GM12874 (cell line): Measurements from ENCODE around the gene LRP1B.

Experiments
- CTCF ChIP-seq: IDR thresholded peaks from 2 replicates; pipeline ENCODE4 v1.5.1; 2011; ENCODE audit warnings: low read depth, mild to moderate bottlenecking, control low read depth, low read length, moderate library complexity; ENCODE audit not compliant: insufficient read depth

Gene LRP1B

DNA sequence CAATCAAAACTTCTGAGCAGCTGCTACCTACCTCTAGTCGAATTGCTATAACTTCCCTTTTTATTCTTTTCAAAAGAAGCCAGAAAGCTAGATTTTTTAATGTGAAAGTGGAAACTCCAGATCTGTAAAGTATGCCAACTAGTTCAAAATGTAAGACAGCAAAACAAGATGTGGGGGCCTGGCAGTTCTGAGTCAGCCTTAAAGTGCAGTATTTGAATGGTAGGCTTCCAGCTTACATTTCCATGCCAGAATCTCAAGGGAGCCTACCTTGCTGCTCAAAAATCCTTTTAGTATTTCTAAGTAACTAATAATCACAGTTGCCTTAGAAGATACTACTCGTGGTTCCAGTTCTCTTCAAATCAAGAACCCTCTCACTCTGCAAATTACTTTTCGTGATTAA, 1288.7 kb downstream of the LRP1B start:
- TF ChIP-seq CTCF: no peak

DNA sequence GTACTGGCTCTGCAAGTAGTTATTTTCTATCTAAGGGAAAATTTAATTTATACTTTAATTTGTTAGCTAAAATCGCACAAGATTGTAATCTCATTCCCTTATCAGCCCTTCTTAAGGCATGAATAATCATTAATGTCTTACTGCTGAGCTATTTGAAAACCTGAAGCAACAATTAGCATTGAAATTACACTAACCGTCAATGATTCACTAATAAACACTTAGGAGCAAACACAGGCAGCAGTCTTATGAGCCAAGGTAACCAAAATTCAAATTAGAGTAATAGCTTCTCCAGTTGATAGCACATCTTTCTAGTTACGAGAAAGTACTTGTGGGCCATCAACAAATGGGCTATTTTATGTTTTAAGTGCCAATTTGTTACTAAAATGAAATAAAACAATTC, 1289.7 kb downstream of the LRP1B start:
- TF ChIP-seq CTCF: no peak

- no peak for TF ChIP-seq CTCF
Observed at GRCh38 chr2:140836826-140837225, 1294.0 kb downstream of the LRP1B start.

- no peak for TF ChIP-seq CTCF
Observed at GRCh38 chr2:140835079-140835478, 1295.7 kb downstream of the LRP1B start.

DNA sequence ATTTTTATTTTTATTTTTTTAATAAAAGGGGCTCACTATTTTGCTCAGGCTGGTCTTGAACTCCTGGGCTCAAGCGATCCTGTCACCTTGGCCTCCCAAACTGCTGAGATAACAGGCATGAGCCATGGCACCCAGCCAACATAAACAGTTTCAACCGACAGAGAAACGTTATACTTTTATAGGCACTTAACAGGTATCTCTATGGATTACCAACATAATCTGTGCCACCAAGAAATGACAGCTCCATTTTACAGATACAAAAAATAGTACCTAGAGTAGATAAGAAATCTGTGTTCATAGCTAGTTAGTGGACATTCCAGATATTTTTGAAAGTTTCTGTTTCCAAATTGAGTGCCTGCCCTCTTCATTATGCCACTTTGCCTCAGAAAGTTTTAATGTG, 1316.7 kb downstream of the LRP1B start:
- TF ChIP-seq CTCF: no peak

- peak; percentile 27; the same call in 1 of the 2 replicates for TF ChIP-seq CTCF
Observed at GRCh38 chr2:140808820-140809219, 1322.0 kb downstream of the LRP1B start.

GRCh38 chr2:140808211-140808610, 1322.6 kb downstream of the LRP1B start:
- TF ChIP-seq CTCF: no peak

DNA sequence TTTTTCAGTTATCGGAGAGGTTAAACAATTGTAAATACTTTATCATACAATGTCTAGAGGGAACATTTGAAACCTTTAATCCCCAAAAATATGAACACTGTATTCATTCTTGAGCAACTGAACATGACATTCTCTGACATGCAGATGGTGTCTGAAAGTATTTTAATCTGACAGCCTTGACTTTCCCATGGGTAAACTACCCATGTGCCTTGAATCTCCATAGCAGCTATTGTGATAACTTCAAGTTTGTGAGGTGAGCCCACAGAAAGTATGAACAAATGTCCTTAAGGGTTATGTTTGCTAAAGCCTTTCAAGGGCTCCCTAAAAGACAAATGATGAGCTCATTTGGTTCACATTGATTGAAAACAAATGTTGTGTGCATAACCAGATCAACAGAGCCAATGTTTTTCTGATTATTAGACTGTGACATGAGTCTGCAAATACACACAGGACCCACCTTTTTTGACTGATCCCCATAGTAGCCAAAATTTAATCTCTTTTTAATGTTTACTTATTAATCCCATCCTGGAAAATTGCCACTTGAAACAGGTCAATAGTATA, 1326.0 kb downstream of the LRP1B start:
- TF ChIP-seq CTCF: no peak
